ENCODE measurements around the gene CACNA2D4. TPM values are rescaled to one million over a fixed set of nuclear protein-coding genes. Genes with fewer than 3 reads are reported as not detected.

CACNA2D4 gene
- total RNA-seq, 6 experiments from 2014 or later = 0.07 to 0.26 (median 0.23) TPM; not detected in 2

DNA sequence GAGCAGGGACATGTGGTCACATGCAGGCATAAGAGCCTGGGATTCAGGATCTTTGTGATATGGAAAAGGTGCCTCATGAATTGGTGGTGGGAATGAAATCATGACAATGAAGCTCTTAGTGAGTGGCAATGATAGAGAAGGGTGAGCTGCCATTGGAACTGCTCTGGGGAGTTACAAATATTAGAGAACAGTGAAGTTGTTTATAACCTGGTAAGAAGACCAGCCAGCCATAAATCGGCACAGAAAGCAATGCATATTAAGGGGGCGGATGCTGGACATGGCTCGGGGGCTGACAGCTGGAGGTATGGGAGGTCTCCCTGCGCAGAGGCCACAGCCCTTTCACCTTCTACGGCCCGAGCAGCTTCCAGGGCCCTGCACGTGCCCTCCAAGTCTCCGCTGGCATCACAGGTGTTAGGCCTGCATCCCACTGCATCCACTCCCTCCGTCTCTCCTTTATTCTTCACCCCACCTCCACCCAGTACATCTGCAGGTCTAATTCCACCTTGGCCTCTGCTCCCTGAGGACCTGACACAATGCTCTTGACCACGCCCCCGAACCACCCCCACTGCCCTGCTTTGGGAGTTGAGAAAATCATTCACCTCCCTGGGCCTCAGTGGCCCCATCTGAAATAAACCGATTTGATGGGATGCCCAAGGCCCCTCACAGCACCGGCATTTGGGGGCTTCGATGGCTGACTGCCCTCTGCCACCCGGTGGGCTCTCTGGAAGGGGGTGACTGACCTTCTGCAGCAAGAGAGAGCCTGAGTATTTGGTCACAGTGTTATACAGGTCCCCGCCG, 4.1 kb downstream of the CACNA2D4 start:
- Mint-ChIP-seq H3K27ac (no peak overlapping the region), H3K4me1 (ENCODE audit: low read depth) (peaks cover 12% of the 10 kb centered on the region), H3K9me3 (no peaks in the 10 kb centered on the region), H3K4me3 (no peak overlapping the region), H3K36me3 (ENCODE audit: low read depth) (no peaks in the 10 kb centered on the region), H3K27me3 (ENCODE audit: insufficient read depth) (peaks cover 12% of the 10 kb centered on the region)
- TF ChIP-seq, protein P1, sequence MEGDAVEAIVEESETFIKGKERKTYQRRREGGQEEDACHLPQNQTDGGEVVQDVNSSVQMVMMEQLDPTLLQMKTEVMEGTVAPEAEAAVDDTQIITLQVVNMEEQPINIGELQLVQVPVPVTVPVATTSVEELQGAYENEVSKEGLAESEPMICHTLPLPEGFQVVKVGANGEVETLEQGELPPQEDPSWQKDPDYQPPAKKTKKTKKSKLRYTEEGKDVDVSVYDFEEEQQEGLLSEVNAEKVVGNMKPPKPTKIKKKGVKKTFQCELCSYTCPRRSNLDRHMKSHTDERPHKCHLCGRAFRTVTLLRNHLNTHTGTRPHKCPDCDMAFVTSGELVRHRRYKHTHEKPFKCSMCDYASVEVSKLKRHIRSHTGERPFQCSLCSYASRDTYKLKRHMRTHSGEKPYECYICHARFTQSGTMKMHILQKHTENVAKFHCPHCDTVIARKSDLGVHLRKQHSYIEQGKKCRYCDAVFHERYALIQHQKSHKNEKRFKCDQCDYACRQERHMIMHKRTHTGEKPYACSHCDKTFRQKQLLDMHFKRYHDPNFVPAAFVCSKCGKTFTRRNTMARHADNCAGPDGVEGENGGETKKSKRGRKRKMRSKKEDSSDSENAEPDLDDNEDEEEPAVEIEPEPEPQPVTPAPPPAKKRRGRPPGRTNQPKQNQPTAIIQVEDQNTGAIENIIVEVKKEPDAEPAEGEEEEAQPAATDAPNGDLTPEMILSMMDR (IDR thresholded peaks at IDR 0.05) = no peak
- no peak for DNase-seq

DNA sequence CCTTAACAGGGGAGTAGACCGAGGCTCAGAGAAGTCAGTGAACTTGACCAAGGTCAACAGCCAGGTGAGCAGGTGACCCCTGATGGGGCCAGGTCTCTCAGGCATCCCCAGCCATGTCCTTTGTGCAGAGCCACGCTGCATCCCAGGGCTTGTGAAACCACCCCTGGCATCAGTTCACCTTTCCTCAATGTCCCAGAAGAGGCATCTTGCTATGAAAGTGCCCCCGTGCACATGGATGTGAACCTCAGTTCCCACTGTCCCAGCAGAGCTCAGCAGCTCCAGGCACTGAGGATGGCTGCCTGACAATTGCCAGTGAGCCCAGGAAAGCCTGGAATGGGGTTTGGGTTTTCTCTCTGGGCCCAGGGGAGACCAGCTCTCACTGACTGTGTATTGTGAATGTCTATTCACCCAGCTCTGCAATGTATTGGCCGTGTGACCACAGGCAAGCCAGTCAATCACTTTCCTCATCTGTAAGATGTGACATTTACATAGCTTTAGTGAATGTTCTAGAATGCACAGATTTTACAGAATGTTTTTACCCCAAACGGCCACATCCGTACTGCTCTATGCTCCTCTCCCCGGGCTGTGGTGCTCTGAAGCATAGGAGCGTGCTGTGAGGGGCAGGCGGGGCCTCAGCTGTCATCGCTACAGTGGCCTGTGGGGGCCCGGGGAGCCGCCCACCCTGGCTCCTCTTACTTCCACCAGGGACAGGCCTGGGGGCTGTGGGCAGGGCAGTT, 4.9 kb downstream of the CACNA2D4 start:
- Mint-ChIP-seq H3K4me3 (no peak overlapping the region), H3K36me3 (ENCODE audit: low read depth) (no peaks in the 10 kb centered on the region), H3K27me3 (ENCODE audit: insufficient read depth) (peaks cover 12% of the 10 kb centered on the region), H3K9me3 (no peaks in the 10 kb centered on the region), H3K4me1 (ENCODE audit: low read depth) (peaks cover 12% of the 10 kb centered on the region), H3K27ac (no peak overlapping the region)
- TF ChIP-seq, protein P1 (IDR thresholded peaks at IDR 0.05) = no peak
- DNase-seq = no peak

DNA sequence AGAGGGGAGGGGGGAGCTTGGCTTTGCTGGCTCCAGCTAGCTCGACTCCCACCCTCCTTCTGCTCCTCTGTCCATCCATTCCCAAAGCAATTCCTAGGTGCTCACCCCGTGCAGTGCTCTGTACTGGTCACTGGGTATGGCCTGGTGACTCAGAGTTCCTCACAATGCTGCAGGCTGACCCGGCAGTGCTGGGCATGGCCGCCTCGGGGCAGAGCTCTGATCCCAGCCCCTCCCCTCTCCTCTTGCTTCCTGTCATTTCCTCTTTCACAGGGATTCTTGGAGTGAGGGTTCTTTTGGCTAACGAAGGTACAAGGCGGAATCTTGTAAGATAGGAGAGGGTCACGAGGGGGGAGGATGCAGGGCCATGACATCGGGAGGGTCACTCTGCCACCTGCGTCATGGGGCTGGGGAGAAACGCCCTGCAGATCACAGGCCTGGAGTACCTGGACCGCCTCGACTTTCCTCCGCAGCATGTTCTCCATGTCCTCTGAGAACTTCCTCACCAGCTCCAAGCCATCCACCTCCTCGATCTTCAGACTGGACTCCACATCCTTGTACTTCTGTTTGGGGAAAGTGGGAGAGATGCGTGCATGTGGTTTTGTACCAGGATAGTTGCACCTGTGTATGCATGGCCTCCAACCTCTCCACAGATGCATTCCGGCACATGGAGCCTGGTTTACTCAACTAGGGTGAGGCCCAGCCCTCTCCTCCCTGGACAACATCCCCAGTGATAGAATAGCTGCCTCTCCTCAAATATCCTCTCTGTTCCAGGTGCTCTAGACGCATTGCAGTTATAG, 5.7 kb downstream of the CACNA2D4 start:
- H3K9me3 Mint-ChIP-seq = no peaks in the 10 kb centered on the region
- peaks cover 11% of the 10 kb centered on the region for H3K27me3 Mint-ChIP-seq (ENCODE audit: insufficient read depth)
- no peak overlapping the region for H3K4me3 Mint-ChIP-seq
- H3K27ac Mint-ChIP-seq = no peak overlapping the region
- H3K36me3 Mint-ChIP-seq (ENCODE audit: low read depth) = peaks cover 3% of the 10 kb centered on the region
- H3K4me1 Mint-ChIP-seq (ENCODE audit: low read depth) = peaks cover 12% of the 10 kb centered on the region
- DNase-seq = peak; percentile 50
- TF ChIP-seq, protein P1 (IDR thresholded peaks at IDR 0.05) = no peak

DNA sequence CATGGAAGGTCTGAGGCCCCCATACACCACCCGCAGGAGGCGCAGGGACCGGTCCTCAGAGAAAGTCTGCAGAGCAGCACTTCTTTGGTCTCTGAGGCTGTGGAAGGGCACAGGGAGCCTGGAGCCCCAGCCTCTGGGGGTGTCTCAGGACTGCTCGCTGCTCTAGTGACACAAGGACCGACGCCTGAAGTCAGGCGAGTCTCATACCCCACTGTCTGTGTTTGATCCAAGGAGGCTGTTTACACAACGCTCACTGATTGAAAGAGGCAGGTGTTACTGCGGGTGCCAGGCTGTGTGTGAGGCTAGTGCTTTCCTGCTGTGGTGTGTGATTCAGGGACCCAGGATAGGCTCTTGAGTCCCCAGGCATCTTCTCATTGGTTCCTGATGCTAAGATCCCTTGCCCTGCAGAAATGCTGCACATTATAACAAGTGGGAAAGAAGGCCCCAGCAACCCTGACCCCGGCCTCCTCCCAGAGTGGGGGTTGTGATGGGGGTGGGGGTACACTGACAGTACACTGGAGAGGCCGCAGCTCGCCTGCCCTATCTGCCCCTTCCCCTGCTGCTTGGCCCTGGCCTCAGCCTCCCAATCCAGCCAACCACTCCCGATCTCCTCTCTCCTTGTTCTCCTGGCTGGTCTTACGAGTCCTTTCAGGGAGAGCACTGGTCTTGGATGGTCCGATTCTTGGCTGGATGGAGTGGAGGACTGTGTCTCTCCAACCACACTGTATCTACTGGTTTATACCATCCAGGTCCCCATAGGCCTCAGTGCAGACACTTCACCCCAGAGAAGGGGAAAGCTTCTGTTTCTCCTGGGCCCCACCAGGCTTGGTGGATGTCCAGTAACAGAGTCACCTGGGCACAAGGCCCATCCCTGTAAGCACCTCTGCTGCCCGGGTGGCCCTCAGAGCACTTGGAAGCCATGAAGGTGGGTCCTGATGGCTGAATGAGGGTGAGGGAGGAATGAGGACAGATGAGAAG, 6.6 kb downstream of the CACNA2D4 start:
- peaks cover 11% of the 10 kb centered on the region for H3K27me3 Mint-ChIP-seq (ENCODE audit: insufficient read depth)
- no peak overlapping the region for H3K27ac Mint-ChIP-seq
- H3K4me1 Mint-ChIP-seq (ENCODE audit: low read depth) = peaks cover 12% of the 10 kb centered on the region

More for the DNA sequence above, 6.6 kb downstream of the CACNA2D4 start:
- Mint-ChIP-seq H3K36me3 (ENCODE audit: low read depth) (peaks cover 5% of the 10 kb centered on the region), H3K9me3 (no peaks in the 10 kb centered on the region; the same call in 1 of the 2 replicates), H3K4me3 (no peak overlapping the region)
- TF ChIP-seq, protein P1 (IDR thresholded peaks at IDR 0.05) = no peak
- no peak for DNase-seq
